DLD1 (cell line): ENCODE results near the gene CTXN3.
"Not testable (repeated sequence)": the region's sequence is repeated elsewhere in the genome, so short reads cannot be mapped to it uniquely, and the experiment has no call there.

Experiments
- in situ Hi-C: cut with HindIII; loops from 2 replicates; pipeline ENCODE4 v1.10.0; 2017; ENCODE audit warnings: low sequenced_read_pairs

Gene CTXN3

GRCh38 chr5:127650022-127650421 is 1.1 kb downstream of the CTXN3 start:
- in situ Hi-C loops, result no loop called here

GRCh38 chr5:127650649-127651048 is 1.8 kb downstream of the CTXN3 start:
- in situ Hi-C loops, result no loop called here

GRCh38 chr5:127652952-127653611 is 4.2 kb downstream of the CTXN3 start:
- in situ Hi-C loops, result no loop called here

GRCh38 chr5:127656825-127657224 is 7.9 kb downstream of the CTXN3 start:
- in situ Hi-C loops, result no loop called here

GRCh38 chr5:127660047-127660733 is 11.3 kb downstream of the CTXN3 start:
- in situ Hi-C loops, result loop anchor here (10.0 kb wide), 1 partner anchor 75 kb away; no protein-coding TSS in a partner anchor

- in situ Hi-C loops, result loop anchor here (10.0 kb wide), 1 partner anchor 79 kb away; no protein-coding TSS in a partner anchor
Observed at GRCh38 chr5:127664093-127664492, 15.2 kb downstream of the CTXN3 start.

- in situ Hi-C loops, result loop anchor here (10.0 kb wide), 1 partner anchor 81 kb away; no protein-coding TSS in a partner anchor
Observed at GRCh38 chr5:127665641-127666040, 16.8 kb downstream of the CTXN3 start.

- in situ Hi-C loops, result loop anchor here (10.0 kb wide), 1 partner anchor 81 kb away; no protein-coding TSS in a partner anchor
Observed at GRCh38 chr5:127666043-127666716, 17.3 kb downstream of the CTXN3 start.

GRCh38 chr5:127667926-127668325 is 19.0 kb downstream of the CTXN3 start:
- in situ Hi-C loops, result loop anchor here (10.0 kb wide), 1 partner anchor 83 kb away; no protein-coding TSS in a partner anchor

- in situ Hi-C loops, result no loop called here
Observed at GRCh38 chr5:127671218-127671617, 22.3 kb downstream of the CTXN3 start.

- in situ Hi-C loops, result no loop called here
Observed at GRCh38 chr5:127673117-127673800, 24.4 kb downstream of the CTXN3 start.

GRCh38 chr5:127676951-127677350 is 28.1 kb downstream of the CTXN3 start:
- in situ Hi-C loops, result not testable (repeated sequence)

- in situ Hi-C loops, result not testable (repeated sequence)
Observed at GRCh38 chr5:127679691-127680330, 30.9 kb downstream of the CTXN3 start.

- in situ Hi-C loops, result no loop called here
Observed at GRCh38 chr5:127680595-127680994, 31.7 kb downstream of the CTXN3 start.

GRCh38 chr5:127683008-127683407 is 34.1 kb downstream of the CTXN3 start:
- in situ Hi-C loops, result no loop called here

- in situ Hi-C loops, result no loop called here
Observed at GRCh38 chr5:127684726-127685467, 36.0 kb downstream of the CTXN3 start.

GRCh38 chr5:127685662-127686061 is 36.8 kb downstream of the CTXN3 start:
- in situ Hi-C loops, result no loop called here

GRCh38 chr5:127686424-127686823 is 37.5 kb downstream of the CTXN3 start:
- in situ Hi-C loops, result no loop called here

GRCh38 chr5:127694518-127695171 is 45.8 kb downstream of the CTXN3 start:
- in situ Hi-C loops, result no loop called here
